Esophagus muscularis mucosa (tissue), 3 donors: ENCODE measurements around the gene DNAJC17.

Source experiments
- CTCF ChIP-seq, 3 experiments: fragments of 200-600 bp in 2 of 3; fragments of 450-650 bp in 1 of 3; sonication (generic) in 2 of 3; IDR thresholded peaks; one replicate each; pipeline ENCODE4 v1.5.1; 2017 to 2019; ENCODE audit warnings: antibody characterized with exemption in 3 of 3, mild to moderate bottlenecking in 2 of 3, moderate library complexity in 1 of 3
- POLR2A ChIP-seq: fragments of 450-650 bp; IDR thresholded peaks from one replicate; pipeline ENCODE4 v1.6.1; 2017; ENCODE audit warnings: antibody characterized with exemption, moderate library complexity, mild to moderate bottlenecking, low read depth
- POLR2AphosphoS5 ChIP-seq, 2 donors: sonication (generic); formaldehyde crosslinking; IDR thresholded peaks; one replicate each; pipeline ENCODE4 v1.6.1; 2017; ENCODE audit warnings: antibody characterized with exemption in 2 of 2

DNA sequence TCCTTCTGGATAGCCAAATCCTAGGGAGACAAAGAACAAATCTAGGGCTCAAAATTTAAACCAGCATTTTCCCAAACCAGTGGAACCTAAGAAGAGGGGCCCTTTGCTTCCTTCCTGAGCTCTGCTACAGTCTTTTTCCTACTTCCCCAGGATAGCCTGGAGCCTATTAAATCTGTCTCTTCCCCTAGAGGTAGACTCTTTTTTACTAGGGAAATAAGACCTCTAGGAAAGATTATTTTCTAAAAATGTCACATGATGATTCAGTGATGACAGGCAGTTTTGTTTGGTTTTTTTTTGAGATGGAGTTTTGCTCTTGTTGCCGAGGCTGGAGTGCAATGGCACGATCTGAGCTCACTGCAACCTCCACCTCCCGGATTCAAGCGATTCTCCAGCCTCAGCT is 70.7 kb downstream of the DNAJC17 start:
- TF ChIP-seq CTCF (IDR thresholded peaks at IDR 0.05) (no peak), POLR2A (no peak), POLR2AphosphoS5 (IDR thresholded peaks at IDR 0.05) (no peak)
